Transverse colon (tissue), 4 donors: ENCODE results near the gene PPP1R9A.

ENCODE experiments used
- CTCF ChIP-seq, 5 experiments: fragments of 200-600 bp in 3 of 5; fragments of 450-650 bp in 2 of 5; sonication (generic) in 3 of 5; IDR thresholded peaks; 1 replicate in 2 of 5; 2 replicates in 3 of 5; pipeline ENCODE4 v1.5.1; 2016 to 2017; ENCODE audit warnings: antibody characterized with exemption in 5 of 5, inconsistent platforms in 3 of 5, mild to moderate bottlenecking in 2 of 5, moderate library complexity in 1 of 5
- POLR2AphosphoS5 ChIP-seq, 3 donors: sonication (generic); formaldehyde crosslinking; IDR thresholded peaks; one replicate each; pipeline ENCODE4 v1.6.1; 2016; ENCODE audit warnings: antibody characterized with exemption in 3 of 3

- TF ChIP-seq POLR2AphosphoS5 (IDR thresholded peaks at IDR 0.05), result no peak
- no peak for TF ChIP-seq CTCF (IDR thresholded peaks at IDR 0.05)
Observed at GRCh38 chr7:95323410-95324129, 416.2 kb downstream of the PPP1R9A start.
